ENCODE results near the gene INSIG2. TPM values are rescaled to one million over a fixed set of nuclear protein-coding genes. Genes with fewer than 3 reads are reported as not detected.

The INSIG2 gene
- total RNA-seq, 1 donor from 2014 or later = 64.2 TPM

DNA sequence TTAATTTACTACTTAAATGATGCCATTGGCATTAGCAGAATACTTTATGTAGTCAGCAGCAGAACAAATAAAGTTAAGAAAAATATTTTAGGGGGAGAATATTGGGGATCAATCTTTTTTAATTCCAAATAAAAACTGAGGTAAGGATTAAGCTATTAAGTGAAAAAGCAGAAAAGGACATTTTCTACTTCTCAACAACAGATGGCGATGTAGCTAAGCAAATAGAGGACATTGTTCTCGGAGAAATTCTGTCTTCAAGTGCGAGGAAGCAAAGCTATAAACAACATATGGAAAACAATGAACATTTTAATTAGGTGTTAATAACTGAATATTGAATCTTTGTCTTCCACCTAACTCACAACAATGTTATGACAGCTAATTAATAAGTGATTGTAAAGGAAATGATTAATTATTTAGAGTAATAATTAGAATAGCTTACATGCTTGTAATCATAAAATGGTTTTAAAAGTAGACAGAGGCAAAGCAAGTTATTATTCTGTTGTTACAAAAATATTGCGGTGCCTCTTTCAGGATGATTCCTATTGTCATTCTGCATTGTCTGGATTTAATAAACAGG is 41.5 kb upstream of the INSIG2 start:
- Histone ChIP-seq H3K27ac (no peak overlapping the region), H3K36me3 (no peaks in the 10 kb centered on the region), H3K9me3 (no peaks in the 10 kb centered on the region), H3K4me1 (no peaks in the 10 kb centered on the region), H3K27me3 (no peaks in the 10 kb centered on the region), H3K4me3 (no peak overlapping the region)
- no peak for DNase-seq (ENCODE audit: low spot score in 2 of 2)
- intact Hi-C loops (cut with DNase I) = loop anchor here (2.0 kb wide), 1 partner anchor 808 kb away; no protein-coding TSS in a partner anchor
- TF ChIP-seq, protein P1, sequence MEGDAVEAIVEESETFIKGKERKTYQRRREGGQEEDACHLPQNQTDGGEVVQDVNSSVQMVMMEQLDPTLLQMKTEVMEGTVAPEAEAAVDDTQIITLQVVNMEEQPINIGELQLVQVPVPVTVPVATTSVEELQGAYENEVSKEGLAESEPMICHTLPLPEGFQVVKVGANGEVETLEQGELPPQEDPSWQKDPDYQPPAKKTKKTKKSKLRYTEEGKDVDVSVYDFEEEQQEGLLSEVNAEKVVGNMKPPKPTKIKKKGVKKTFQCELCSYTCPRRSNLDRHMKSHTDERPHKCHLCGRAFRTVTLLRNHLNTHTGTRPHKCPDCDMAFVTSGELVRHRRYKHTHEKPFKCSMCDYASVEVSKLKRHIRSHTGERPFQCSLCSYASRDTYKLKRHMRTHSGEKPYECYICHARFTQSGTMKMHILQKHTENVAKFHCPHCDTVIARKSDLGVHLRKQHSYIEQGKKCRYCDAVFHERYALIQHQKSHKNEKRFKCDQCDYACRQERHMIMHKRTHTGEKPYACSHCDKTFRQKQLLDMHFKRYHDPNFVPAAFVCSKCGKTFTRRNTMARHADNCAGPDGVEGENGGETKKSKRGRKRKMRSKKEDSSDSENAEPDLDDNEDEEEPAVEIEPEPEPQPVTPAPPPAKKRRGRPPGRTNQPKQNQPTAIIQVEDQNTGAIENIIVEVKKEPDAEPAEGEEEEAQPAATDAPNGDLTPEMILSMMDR (IDR thresholded peaks at IDR 0.05) = peak in 2 of 3 experiments; percentile 57 to 67

DNA sequence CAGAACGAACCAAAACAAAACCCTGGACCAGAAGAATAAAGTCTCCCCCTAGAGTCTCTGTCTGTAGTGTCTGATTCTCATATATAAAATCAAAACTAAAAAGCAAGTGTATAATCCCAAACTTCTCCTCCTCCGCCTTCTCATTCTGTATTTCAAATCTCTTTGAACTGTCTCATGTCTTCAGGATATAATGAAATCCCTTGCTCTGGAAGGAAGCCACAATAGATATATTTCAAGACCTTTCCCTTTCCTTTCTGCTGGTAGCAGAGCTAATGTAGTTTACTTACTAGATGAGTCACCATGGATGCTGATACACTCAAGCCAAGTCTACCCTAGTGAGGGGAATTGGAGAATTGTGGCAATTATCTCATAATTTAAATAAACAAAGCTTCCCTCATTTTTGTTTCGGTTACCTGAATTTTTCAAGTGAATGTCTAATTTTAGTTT is 40.9 kb upstream of the INSIG2 start:
- intact Hi-C loops (cut with DNase I) = loop anchor here (2.0 kb wide), 1 partner anchor 807 kb away; no protein-coding TSS in a partner anchor
- Histone ChIP-seq H3K27ac (no peak overlapping the region), H3K27me3 (no peaks in the 10 kb centered on the region), H3K4me3 (no peak overlapping the region), H3K9me3 (no peaks in the 10 kb centered on the region), H3K4me1 (no peaks in the 10 kb centered on the region), H3K36me3 (no peaks in the 10 kb centered on the region)
- TF ChIP-seq, protein P1 (IDR thresholded peaks at IDR 0.05) = no peak
- no peak for DNase-seq (ENCODE audit: low spot score in 2 of 2)

DNA sequence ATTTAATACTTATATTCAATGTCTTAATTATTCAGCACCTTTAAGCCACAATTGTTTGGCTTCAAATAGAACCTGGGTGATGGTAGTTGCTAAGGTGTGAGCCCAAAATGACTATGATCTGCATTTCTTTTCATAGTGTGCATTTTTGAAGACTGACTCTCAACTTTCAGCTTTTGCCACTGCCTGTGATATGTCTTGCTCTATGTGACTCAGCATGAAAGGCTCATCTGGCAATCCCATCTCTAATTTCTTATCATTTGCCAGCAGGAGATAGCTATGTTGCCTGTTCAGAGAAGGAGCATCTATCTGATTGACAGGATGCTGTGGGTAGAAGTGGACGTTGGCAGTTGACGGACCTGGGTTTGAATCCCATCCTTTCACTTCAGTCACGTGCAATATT is 39.9 kb upstream of the INSIG2 start:
- Histone ChIP-seq H3K4me1 (no peaks in the 10 kb centered on the region), H3K36me3 (no peaks in the 10 kb centered on the region), H3K9me3 (no peaks in the 10 kb centered on the region), H3K27ac (no peak overlapping the region), H3K27me3 (no peaks in the 10 kb centered on the region), H3K4me3 (no peak overlapping the region)
- DNase-seq (ENCODE audit: low spot score in 2 of 2) = no peak
- intact Hi-C loops (cut with DNase I) = no loop called here
- TF ChIP-seq, protein P1 (IDR thresholded peaks at IDR 0.05) = no peak

DNA sequence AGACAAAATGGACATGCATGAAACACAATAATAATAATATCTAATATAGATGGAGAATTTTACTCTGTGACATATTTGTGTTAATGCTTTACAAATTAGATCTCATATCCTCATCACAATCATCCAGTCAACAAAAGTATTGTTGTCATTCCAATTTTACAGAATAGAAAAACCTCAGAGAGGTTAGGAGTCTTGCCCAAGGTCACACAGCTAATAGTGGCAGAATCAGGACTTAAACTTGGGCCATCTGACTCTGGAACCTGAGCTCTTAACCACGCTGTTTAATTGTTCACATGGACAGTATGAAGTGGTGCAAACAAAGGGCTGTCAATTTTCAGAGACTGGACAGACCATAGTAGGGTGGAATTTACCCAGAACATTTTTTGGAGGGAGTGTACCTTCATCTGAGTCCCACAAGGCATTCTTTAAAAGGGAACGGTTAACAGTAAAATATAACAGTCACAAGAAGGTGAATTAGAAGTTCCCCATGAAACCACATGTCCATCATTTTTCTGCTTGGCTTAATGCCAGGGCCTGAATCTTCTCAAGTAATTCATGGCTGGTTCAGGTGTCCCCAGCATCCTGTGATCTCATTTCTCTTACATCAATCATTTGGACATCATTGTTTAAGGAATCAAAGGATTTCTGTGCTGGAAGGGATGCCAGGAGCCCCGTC is 39.0 kb upstream of the INSIG2 start:
- TF ChIP-seq, protein P1 (IDR thresholded peaks at IDR 0.05) = no peak
- intact Hi-C loops (cut with DNase I) = no loop called here

DNA sequence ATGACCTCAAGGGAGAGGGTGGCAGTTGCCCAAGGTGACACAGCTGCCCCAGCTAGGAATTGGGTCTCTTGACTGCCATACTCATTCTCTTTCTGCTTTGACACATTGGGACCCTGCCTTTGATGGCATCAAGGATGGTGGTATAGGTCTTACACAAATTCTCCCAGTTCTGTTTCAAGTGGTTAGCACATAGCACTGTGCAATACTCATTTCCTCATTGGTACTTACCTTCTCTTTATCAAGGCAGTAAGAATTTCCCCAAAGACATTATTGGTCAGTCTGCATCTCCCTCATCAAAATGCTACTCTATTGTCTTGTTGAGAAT is 38.5 kb upstream of the INSIG2 start:
- no peak overlapping the region for H3K27ac ChIP-seq
- no peaks in the 10 kb centered on the region for H3K9me3 ChIP-seq
- no peak overlapping the region for H3K4me3 ChIP-seq
- no peaks in the 10 kb centered on the region for H3K36me3 ChIP-seq
- DNase-seq (ENCODE audit: low spot score in 2 of 2) = no peak
- intact Hi-C loops (cut with DNase I) = no loop called here
- no peaks in the 10 kb centered on the region for H3K27me3 ChIP-seq
- H3K4me1 ChIP-seq = no peaks in the 10 kb centered on the region
- TF ChIP-seq, protein P1 (IDR thresholded peaks at IDR 0.05) = no peak

More for the DNA sequence above, 39.0 kb upstream of the INSIG2 start:
- Histone ChIP-seq H3K4me1 (no peaks in the 10 kb centered on the region), H3K9me3 (no peaks in the 10 kb centered on the region), H3K27me3 (no peaks in the 10 kb centered on the region), H3K36me3 (no peaks in the 10 kb centered on the region), H3K4me3 (no peak overlapping the region), H3K27ac (no peak overlapping the region)
- no peak for DNase-seq (ENCODE audit: low spot score in 2 of 2)

All from ascending aorta (tissue), 2 donors.